HepG2 (cell line): ENCODE results near the gene PPP2R2B. TPM values are rescaled to one million over a fixed set of nuclear protein-coding genes. Genes with fewer than 3 reads are reported as not detected.

Experiments used
- CCDC6 ChIP-seq: sonication (generic); formaldehyde crosslinking; IDR thresholded peaks from 2 replicates; pipeline ENCODE4 v1.8.1; 2022; ENCODE audit warnings: mild to moderate bottlenecking, missing genetic modification reagents, moderate library complexity
- HNF4A ChIP-seq: sonication (generic); formaldehyde crosslinking; IDR thresholded peaks from 2 replicates; pipeline ENCODE4 v1.4.0; 2020; ENCODE audit warnings: missing genetic modification reagents
- ZNF775 ChIP-seq: sonication (generic); formaldehyde crosslinking; IDR thresholded peaks from 2 replicates; pipeline ENCODE4 v1.4.0; 2020; ENCODE audit warnings: missing genetic modification reagents, mild to moderate bottlenecking, moderate library complexity, borderline replicate concordance
- polyA plus RNA-seq, 8 experiments: library from polyadenylated mRNA; depleted of rRNA in 3 of 8; stranded (reverse) in 7 of 8; unstranded in 1 of 8; fragments of >200 nt; fragmentation: Illumina TruSeq in 4 of 8; extraction: Trizol in 4 of 8; gene quantifications; 2 replicates each; pipeline versions ENCODE4 v1.2.1 to v1.2.3, GENCODE V29; 2011 to 2016; ENCODE audit warnings: low read depth in 4 of 8, missing spikeins in 1 of 8, mixed read lengths in 1 of 8; ENCODE audit not compliant: insufficient read depth in 1 of 8
- total RNA-seq, 5 experiments: library from RNA; depleted of rRNA; stranded (reverse); fragments of >200 nt; fragmentation: Illumina TruSeq; extraction: Trizol; gene quantifications; 2 replicates each; pipeline ENCODE4 v1.2.3, GENCODE V29; 2016; ENCODE audit warnings: low read depth in 1 of 5
- TF ChIP-seq, protein P1 (sequence below): sonication (generic); formaldehyde crosslinking; IDR thresholded peaks from 2 replicates; pipeline ENCODE4 v1.8.0; 2022; ENCODE audit warnings: mild to moderate bottlenecking, missing genetic modification reagents; ENCODE audit not compliant: insufficient replicate concordance
- TF ChIP-seq, protein P2 (sequence below): IDR thresholded peaks from 2 replicates; pipeline ENCODE4 v1.6.1; 2016; ENCODE audit warnings: control low read depth
- TF ChIP-seq, protein P3 (sequence below): sonication (generic); formaldehyde crosslinking; IDR thresholded peaks from 2 replicates; pipeline ENCODE4 v1.5.0; 2020; ENCODE audit warnings: missing genetic modification reagents, mild to moderate bottlenecking, borderline replicate concordance
- TF ChIP-seq, protein P4 (sequence below): sonication (generic); formaldehyde crosslinking; IDR thresholded peaks from 2 replicates; pipeline ENCODE4 v1.5.0; 2020; ENCODE audit warnings: mild to moderate bottlenecking, missing genetic modification reagents, borderline replicate concordance

Gene PPP2R2B
- total and polyA plus RNA-seq, 2 of the 13 experiments (the other 11 are each of a cell fraction or from before 2014, with no cell fraction given) = not detected

DNA sequence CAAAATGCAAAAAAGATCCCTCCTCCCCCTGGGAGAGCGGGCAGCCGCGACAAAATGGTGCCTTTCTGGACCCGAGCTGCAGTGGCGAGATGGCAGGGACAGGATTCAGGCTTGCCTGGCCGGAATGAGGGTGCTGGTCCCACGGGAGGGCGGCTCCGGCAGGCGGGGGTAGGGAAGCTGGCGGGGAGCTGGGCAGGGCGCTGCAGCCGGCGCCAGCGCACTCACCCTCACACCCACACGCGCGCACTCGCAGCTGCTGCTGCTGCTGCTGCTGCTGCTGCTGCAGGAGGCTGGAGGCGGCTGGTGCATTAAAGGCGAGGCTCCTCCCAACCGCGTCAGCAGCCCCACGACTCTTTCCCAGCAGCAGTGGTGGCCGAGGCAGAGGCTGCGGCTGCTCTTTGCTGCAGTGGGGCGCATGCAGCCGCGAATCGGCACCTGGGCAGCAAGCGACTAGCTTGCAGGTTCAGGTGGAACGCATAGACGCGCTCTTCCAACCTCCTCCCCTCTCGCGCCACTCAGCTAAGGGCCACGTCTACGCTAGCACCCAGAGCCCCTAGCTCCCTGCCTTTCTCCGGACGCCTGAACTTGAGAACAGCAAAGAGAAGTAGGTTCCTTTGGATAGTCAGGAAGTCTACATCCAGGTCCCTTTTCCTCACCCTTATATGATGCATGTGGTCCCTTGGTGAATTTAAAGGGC lies at the start of gene PPP2R2B (continued):
- TF ChIP-seq, protein P1, sequence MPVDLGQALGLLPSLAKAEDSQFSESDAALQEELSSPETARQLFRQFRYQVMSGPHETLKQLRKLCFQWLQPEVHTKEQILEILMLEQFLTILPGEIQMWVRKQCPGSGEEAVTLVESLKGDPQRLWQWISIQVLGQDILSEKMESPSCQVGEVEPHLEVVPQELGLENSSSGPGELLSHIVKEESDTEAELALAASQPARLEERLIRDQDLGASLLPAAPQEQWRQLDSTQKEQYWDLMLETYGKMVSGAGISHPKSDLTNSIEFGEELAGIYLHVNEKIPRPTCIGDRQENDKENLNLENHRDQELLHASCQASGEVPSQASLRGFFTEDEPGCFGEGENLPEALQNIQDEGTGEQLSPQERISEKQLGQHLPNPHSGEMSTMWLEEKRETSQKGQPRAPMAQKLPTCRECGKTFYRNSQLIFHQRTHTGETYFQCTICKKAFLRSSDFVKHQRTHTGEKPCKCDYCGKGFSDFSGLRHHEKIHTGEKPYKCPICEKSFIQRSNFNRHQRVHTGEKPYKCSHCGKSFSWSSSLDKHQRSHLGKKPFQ = no peak
- TF ChIP-seq, protein P2, sequence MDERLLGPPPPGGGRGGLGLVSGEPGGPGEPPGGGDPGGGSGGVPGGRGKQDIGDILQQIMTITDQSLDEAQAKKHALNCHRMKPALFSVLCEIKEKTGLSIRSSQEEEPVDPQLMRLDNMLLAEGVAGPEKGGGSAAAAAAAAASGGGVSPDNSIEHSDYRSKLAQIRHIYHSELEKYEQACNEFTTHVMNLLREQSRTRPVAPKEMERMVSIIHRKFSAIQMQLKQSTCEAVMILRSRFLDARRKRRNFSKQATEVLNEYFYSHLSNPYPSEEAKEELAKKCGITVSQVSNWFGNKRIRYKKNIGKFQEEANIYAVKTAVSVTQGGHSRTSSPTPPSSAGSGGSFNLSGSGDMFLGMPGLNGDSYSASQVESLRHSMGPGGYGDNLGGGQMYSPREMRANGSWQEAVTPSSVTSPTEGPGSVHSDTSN (CRISPR knock-in tag) = no peak
- no peak for TF ChIP-seq ZNF775 (CRISPR knock-in tag)
- no peak for TF ChIP-seq HNF4A (CRISPR knock-in tag)
- TF ChIP-seq, protein P3, sequence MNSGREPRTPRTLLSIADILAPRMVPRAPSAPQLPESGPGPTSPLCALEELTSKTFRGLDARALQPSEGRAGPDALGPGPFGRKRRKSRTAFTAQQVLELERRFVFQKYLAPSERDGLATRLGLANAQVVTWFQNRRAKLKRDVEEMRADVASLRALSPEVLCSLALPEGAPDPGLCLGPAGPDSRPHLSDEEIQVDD = no peak
- no peak for TF ChIP-seq CCDC6 (CRISPR knock-in tag)
- TF ChIP-seq, protein P4, sequence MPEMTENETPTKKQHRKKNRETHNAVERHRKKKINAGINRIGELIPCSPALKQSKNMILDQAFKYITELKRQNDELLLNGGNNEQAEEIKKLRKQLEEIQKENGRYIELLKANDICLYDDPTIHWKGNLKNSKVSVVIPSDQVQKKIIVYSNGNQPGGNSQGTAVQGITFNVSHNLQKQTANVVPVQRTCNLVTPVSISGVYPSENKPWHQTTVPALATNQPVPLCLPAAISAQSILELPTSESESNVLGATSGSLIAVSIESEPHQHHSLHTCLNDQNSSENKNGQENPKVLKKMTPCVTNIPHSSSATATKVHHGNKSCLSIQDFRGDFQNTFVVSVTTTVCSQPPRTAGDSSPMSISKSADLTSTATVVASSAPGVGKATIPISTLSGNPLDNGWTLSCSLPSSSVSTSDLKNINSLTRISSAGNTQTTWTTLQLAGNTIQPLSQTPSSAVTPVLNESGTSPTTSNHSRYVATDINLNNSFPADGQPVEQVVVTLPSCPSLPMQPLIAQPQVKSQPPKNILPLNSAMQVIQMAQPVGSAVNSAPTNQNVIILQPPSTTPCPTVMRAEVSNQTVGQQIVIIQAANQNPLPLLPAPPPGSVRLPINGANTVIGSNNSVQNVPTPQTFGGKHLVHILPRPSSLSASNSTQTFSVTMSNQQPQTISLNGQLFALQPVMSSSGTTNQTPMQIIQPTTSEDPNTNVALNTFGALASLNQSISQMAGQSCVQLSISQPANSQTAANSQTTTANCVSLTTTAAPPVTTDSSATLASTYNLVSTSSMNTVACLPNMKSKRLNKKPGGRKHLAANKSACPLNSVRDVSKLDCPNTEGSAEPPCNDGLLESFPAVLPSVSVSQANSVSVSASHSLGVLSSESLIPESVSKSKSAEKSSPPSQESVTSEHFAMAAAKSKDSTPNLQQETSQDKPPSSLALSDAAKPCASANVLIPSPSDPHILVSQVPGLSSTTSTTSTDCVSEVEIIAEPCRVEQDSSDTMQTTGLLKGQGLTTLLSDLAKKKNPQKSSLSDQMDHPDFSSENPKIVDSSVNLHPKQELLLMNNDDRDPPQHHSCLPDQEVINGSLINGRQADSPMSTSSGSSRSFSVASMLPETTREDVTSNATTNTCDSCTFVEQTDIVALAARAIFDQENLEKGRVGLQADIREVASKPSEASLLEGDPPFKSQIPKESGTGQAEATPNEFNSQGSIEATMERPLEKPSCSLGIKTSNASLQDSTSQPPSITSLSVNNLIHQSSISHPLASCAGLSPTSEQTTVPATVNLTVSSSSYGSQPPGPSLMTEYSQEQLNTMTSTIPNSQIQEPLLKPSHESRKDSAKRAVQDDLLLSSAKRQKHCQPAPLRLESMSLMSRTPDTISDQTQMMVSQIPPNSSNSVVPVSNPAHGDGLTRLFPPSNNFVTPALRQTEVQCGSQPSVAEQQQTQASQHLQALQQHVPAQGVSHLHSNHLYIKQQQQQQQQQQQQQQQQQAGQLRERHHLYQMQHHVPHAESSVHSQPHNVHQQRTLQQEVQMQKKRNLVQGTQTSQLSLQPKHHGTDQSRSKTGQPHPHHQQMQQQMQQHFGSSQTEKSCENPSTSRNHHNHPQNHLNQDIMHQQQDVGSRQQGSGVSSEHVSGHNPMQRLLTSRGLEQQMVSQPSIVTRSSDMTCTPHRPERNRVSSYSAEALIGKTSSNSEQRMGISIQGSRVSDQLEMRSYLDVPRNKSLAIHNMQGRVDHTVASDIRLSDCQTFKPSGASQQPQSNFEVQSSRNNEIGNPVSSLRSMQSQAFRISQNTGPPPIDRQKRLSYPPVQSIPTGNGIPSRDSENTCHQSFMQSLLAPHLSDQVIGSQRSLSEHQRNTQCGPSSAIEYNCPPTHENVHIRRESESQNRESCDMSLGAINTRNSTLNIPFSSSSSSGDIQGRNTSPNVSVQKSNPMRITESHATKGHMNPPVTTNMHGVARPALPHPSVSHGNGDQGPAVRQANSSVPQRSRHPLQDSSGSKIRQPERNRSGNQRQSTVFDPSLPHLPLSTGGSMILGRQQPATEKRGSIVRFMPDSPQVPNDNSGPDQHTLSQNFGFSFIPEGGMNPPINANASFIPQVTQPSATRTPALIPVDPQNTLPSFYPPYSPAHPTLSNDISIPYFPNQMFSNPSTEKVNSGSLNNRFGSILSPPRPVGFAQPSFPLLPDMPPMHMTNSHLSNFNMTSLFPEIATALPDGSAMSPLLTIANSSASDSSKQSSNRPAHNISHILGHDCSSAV (CRISPR knock-in tag) = no peak
